Measurements from ENCODE around the gene OSER1.
"Not testable (repeated sequence)": the region's sequence is repeated elsewhere in the genome, so short reads cannot be mapped to it uniquely, and the experiment has no call there.

Gene OSER1

DNA sequence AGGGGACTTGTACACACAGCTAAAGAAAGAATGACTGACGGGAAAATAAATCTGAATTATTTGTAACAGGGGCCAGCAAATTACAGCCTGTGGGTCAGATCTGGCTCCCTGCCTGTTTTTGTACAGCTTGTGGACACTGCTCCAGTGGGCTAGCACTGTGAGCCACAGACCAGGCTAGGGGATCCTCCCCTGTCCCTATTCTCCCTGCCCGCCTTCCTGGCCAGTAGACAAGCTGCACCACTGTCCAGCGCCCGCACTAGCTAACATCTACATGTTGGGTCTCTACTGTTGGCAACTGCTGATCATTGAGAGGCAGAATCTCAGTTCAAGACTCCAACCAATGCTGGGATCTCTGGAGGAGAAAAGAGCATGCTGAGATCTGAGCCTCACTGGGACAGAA, 10.7 kb downstream of the OSER1 start:
- no peak for DNase-seq

GRCh38 chr20:44198872-44199271, 11.7 kb downstream of the OSER1 start:
- no peak for DNase-seq

- no peak for DNase-seq
Observed at GRCh38 chr20:44196271-44196670, 14.3 kb downstream of the OSER1 start.

GRCh38 chr20:44195605-44196004, 15.0 kb downstream of the OSER1 start:
- no peak for DNase-seq

- DNase-seq: no peak
Observed at GRCh38 chr20:44193801-44194200, 16.8 kb downstream of the OSER1 start.

- not testable (repeated sequence) for DNase-seq
Observed at GRCh38 chr20:44191640-44192039, 18.9 kb downstream of the OSER1 start.

GRCh38 chr20:44190197-44190852, 20.2 kb downstream of the OSER1 start:
- peak; percentile 57 for DNase-seq

DNA sequence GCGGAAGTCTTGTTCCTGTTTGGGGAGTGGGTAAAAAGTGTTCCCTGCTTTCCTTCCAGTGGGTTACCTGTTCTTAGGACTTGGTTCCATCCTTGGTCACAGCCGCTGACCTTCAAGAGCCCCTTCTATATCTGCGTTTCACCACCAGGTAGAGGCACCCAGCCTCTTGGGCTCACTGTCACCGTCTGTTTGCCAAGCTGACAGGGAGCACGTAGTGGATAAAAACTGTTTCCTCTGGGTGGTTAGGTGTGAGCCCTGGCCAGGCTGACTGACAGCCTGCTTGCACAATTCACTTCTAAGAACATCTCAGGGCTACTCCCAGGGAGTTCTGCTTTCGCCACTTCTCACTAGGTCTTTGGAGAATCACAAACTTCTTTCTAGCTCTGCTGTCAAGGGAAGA, 21.8 kb downstream of the OSER1 start:
- DNase-seq: no peak

- no peak for DNase-seq
Observed at GRCh38 chr20:44187772-44188709, 22.5 kb downstream of the OSER1 start.

DNA sequence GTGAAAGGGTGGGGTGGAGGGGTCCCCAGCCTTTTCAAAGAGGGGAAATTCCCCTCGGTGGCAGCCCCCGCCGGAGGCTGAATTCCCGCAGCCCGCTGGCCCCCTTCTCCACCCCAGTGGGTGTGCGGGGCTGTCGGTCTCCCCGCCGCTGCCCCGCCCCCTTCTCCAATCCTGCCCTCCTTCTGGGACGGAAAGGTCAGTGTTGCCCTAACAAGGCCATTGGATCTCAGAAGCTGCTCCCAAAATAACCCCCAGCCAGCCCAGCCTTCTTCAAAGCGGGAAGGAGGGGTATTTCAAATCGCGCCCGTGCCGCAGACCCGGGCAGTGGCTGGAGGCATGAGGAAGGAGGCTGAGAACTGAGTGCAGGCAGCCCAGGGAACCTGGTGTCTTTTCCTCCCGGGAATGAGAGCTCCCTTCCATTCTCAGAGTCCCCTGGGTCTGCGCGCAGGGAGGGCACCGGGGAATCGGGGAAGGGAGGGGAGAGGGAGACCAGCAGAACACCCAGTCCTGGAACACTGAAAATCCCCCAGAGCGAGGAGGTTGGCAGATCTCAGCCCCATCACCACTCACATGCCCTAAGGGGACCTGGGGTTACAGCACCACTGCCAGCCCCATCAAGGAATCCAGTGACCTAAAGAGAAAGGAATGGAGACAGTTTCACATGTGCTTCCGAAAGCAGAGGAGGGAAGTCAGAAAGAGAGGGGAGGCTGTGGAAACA, 23.4 kb downstream of the OSER1 start, which contains the start of gene JPH2:
TSS of gene JPH2 (minus strand) at position 135 of the 718 bp plus-strand sequence. CDS start 483 bp downstream, outside the sequence.
- no peak for DNase-seq

DNA sequence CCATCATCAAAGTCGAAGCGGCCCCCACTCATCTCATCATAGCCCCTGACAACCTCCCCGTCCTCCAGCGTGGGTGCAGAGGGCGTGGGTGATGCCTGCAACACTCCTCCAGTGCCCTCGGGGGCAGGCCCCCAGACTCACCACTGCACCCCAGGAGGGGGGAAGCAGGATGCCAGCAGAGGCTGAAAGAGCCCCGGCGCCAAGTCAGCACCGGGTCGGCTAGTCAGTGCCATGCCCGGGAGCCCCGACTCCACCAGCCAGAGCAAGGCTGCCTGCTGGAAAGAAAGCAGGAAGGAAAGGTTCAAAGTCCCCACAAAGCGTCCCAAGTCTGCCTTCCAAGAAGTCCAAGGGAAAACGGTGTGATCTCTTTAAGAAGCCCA, 23.9 kb downstream of the OSER1 start:
- DNase-seq: no peak

GRCh38 chr20:44186201-44186600, 24.4 kb downstream of the OSER1 start:
- no peak for DNase-seq

- DNase-seq: no peak
Observed at GRCh38 chr20:44185574-44185973, 25.0 kb downstream of the OSER1 start.

DNA sequence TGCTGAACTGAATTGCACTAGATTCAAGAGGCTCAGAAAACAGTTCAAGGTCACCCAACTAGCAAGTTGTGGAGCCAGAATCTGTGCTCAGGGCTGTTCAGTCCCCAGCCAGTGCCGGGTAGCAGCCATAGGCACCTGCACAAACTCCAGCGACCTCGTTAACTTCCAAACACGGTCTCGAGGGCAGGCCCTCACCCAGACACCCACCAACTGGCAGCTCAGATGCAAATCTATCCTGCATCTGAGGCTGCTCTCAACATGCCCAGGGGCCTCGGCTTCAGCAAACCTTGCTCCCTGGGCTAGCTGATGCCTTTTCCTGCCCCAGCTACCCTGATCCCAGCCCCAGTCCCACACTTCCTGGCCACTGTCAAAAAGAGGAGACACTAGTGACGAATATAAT, 27.3 kb downstream of the OSER1 start:
- DNase-seq: no peak

DNA sequence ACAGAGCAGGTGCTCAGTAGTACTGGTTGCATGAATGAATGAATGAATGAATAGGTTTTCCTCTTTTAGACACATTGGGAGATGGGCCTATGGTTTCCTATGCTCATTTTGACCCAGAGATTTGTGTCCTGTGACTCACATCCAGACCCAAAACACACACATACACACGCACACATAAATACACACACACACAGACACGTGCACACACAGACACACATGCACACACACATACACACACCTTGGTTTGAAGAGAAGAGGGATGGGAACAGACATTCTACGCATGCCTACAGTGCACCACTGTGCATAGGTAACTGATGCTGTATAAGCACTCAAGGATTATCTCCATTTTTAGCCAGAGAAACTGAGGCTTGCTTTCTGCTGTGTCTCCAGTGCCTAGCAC, 27.7 kb downstream of the OSER1 start:
- DNase-seq: no peak

DNA sequence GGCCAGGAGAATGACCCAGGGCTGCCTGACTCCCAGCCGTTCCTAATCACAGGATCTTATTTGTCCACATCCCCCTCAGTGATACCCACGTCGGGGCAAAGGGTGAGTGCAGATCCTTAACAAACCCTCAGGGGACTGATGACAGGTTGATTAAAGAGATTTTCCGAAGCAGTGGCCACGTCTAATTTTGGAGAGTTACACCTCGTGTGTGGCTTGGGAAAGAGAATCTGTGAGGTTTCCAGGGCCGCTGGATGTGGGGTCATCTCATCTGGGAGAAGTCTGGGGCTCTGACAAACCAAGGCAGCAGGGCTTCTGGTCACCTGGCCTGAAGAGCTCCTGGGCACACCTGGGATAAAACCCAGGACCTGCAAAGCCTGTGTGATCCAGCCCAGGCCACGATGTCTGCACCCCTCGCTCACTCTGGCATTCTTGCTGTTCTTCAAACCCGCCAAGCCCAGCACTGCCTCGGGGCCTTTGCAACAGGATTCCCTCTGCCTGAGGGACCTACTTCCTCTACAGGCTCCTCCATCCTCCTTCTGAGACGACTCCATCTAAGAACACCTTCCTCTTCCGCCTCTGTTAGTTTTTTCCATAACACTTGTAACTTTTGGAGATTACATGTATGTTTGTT, 28.3 kb downstream of the OSER1 start:
- DNase-seq: no peak

GRCh38 chr20:44181611-44182010, 29.0 kb downstream of the OSER1 start:
- DNase-seq: no peak

DNA sequence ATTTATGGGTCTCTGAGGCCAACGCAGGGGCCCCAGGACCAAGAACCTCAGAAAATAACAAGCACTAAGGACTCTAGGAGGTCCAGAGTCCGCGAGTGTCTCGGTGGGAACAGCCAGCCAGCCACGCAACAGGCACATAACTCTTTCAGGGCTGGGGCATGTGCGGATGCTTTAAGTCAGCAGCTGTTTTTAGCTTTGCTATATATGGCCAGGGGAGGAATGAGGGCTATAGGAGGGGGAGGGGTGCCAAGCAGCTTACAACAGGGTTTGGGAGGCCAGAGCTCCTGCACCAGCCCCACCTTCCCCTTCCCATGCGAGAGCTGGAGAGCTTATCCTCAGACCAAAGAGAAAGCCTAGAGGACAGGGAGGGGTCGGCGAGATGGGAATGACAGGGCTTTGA, 29.8 kb downstream of the OSER1 start:
- DNase-seq: no peak

GRCh38 chr20:44176833-44177534, 33.6 kb downstream of the OSER1 start:
- no peak for DNase-seq

DNA sequence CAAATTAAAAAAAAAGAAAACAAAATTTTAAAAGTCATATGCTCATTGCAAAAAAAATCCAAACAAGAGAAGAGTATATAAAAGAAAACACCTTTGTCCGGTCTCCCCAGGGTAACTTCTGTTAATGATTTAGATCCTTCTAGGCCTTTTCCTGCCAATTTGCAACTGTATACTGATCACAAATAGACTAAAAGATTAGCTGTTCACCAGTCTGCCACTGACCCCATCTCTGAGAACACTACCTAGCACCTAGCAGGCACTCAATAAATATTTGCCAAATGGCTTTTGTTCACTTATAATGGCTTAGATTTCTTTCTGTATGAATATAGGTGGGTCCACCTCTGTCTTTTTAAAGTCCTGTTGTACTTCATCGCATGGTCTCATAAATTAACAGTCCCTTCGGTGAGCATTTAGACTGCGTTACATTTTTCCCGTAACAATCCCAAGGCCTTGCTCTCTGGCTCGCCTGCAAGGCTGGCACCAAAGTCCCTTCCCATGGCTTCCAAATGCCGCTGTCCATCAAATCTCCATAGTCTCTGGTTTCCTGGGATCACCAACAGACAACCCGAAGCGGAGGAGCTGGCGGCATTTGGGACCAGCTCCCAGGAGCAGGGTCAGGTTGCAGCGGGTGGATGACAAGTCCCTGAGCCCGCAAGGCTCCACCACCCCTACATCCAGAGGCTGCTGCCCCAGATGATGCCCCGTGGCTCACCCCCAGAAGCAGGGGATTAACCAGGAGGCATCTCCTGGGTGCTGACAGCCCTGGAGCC, 35.4 kb downstream of the OSER1 start:
- no peak for DNase-seq

- no peak for DNase-seq
Observed at GRCh38 chr20:44173846-44174245, 36.7 kb downstream of the OSER1 start.

DNA sequence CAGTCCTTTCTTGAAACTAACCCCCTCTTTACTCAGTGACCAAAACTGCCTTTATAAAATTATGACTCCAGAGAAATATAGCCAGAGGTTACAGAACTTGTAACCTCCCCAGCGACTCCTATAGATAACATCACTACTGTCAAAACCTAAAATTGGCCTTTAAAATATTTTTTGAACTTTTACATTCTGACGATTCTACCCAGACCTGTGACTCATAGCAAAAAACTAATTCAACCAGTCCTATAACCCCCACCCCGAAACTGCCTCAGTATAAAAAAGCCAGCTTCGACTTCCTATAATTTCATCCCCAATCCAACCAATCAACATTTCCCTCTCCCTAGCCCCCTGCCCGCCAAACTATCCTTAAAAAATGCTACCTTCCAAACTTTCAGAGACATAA, 37.5 kb downstream of the OSER1 start:
- no peak for DNase-seq

Measured in NCI-H2171 treated with DMSO at 0.1 percent for 48 hours (cell line).